Measurements from ENCODE around the gene MATN3. TPM values are rescaled to one million over a fixed set of nuclear protein-coding genes. Genes with fewer than 3 reads are reported as not detected.

The MATN3 gene, protein sequence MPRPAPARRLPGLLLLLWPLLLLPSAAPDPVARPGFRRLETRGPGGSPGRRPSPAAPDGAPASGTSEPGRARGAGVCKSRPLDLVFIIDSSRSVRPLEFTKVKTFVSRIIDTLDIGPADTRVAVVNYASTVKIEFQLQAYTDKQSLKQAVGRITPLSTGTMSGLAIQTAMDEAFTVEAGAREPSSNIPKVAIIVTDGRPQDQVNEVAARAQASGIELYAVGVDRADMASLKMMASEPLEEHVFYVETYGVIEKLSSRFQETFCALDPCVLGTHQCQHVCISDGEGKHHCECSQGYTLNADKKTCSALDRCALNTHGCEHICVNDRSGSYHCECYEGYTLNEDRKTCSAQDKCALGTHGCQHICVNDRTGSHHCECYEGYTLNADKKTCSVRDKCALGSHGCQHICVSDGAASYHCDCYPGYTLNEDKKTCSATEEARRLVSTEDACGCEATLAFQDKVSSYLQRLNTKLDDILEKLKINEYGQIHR
- 11.9 to 19.5 TPM (median 17.0 TPM) in 5 replicates for total RNA-seq (2022; extraction: Qiagen RNA extraction)

DNA sequence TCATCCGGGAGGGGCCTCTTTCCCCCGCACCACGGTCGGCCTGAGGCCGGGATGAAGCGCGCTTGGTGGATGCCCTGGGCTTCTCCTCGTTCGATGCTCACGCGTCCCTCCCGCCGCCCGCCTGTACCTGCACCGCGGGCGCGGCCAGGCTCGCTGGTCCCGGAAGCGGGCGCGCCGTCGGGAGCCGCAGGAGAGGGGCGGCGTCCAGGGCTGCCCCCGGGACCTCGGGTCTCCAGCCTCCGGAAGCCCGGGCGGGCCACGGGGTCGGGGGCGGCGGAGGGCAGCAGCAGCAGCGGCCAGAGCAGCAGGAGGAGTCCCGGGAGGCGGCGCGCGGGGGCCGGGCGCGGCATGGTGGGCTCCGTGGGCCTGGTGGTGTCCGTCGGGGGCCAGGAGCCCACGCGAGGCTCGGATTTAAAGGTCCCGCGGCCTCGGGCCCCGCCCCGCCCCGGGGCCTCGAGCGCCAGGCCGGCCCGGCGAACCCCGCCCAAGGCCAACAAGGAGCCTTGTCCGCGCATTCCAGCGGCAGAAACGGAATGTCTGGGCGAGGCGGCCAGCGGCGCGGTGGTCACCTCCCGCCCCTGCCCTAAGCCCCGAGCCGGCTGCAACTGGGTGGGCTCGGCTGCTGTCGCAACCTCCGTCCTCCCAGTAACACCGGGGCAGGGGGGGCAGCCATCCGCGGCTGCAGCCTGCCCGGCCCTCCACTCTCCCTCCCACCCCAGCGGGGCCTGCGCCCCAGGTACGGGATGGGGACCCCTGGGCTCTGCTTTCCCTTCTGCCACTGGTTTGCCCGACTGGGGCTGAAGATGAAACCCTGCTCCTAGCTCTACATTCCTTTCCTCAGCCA lies at the start of gene MATN3:
TSS of gene MATN3 (minus strand) at position 387 of the 844 bp plus-strand sequence. CDS start at position 350, 37 bp downstream.

DNA sequence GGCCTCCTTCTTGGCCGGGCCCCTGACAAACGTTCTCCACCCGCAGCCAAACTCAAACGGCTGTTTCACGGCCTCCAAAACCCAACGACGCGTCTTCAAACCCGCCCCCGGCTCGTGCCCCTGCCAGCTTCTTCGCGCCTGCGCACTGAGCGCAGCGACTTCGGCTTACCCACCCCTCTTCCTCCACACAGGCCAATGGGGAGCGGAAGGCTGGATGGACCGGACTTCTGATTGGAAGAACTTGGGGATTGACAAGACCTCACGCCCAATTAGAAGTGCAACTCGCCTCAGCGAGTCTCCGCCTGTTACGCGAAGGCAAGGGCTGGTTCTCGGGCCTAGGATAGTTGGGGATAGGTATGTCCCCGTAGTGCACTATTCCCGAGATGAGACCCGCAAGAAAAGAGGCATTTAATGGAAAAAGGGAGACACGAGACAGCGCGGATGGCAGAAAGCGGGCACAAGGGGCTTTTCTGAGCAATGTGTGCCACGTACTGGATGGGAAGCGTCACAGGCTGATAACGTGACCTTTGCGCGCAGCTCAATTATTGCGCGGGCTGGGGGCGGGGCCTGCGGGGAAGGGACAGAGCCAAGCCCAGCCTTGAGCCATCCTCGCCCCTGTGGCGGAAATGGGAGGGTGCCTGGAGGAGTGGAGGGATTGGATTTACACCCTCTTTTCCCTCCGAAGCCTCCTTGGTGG lies 39.2 kb upstream of the MATN3 start, which contains the start of gene LAPTM4A:
TSS of gene LAPTM4A (minus strand) at position 97 of the 697 bp plus-strand sequence. CDS start 108 bp downstream, outside the sequence.

DNA sequence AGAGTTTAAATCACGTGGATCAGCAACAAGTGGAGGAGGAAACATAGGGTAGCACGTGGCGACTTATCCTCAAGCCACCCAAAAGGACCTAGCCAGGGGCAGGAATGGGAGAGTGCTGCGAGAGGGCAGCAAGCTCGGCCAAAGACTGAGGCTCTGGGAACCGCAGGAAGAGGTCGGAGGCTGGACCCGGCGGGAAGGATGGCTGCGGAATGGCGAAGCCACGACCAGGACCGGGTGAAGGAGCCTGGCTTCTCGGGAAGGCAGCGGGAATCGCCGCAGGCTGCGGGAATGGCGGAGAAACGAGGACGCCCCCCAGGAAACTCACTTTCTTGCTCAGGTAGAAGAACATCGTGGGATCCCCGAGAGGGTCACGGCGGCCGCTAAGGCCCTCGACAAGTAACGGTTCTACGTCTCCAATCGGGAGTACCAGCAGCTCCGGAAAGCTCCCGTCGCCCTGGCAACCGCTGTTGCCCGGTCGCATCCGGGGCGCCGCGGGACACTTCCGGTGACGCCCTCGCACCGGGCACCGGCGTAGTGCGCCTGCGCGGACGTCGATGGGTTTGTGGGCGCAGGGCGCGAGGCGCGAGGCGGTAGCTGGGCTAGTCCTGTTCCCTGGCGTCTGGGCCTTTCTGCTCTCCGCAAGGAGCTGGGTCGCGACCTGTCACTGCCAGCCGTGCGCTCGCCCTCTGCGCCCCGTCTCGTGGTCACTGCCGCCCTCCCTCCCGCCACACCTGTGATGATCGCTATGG lies 22.6 kb downstream of the MATN3 start, which contains the start of gene WDR35:
TSS of gene WDR35 (minus strand) at position 439 of the 749 bp plus-strand sequence. CDS start at position 349, 90 bp downstream.

Other genes starting within 250 kb of the MATN3 start
- gene TTC32, start 110.7 kb downstream of the MATN3 start, total RNA-seq (2022; extraction: Qiagen RNA extraction): 10.7 to 13.5 TPM (median 12.2 TPM) in 5 replicates
- gene WDR35, start 22.6 kb downstream of the MATN3 start, total RNA-seq (2022; extraction: Qiagen RNA extraction): 12.0 to 18.3 TPM (median 14.7 TPM) in 5 replicates
- gene LAPTM4A, start 39.0 kb upstream of the MATN3 start, total RNA-seq (2022; extraction: Qiagen RNA extraction): 235 to 303 TPM (median 277 TPM) in 5 replicates
- 165 to 194 TPM (median 181 TPM) in 5 replicates for gene SDC1, start 212.5 kb upstream of the MATN3 start, total RNA-seq (2022; extraction: Qiagen RNA extraction)

All from A549 treated with Hydrocortisone at 1 μM for 4 hours (cell line).